Loucy (cell line): Measurements from ENCODE around the gene CSTF3.

Experiments
- CTCF ChIP-seq: fragments of 200-600 bp; sonication (generic); conservative IDR thresholded peaks from 2 replicates; pipeline ENCODE4 v1.5.1; 2014; ENCODE audit warnings: mild to moderate bottlenecking, antibody characterized with exemption, low read length
- EZH2phosphoT487 ChIP-seq: fragments of 200-600 bp; IDR thresholded peaks from 2 replicates; pipeline ENCODE4 v1.6.1; 2018; ENCODE audit warnings: antibody characterized with exemption, mild to moderate bottlenecking, moderate library complexity, borderline replicate concordance

- TF ChIP-seq CTCF (peak; percentile 95), EZH2phosphoT487 (no peak)
These were observed 95.7 kb downstream of the CSTF3 start for GRCh38 chr11:33065445-33066178.
